ENCODE results near the gene TST.

- no peak for TF ChIP-seq CTCF (IDR thresholded peaks at IDR 0.05; ENCODE audit: low read length)
- TF ChIP-seq EZH2 (optimal IDR thresholded peaks at IDR 0.05; ENCODE audit: low read depth, low read length): no peak
- no peak for TF ChIP-seq EZH2phosphoT487 (IDR thresholded peaks at IDR 0.05; ENCODE audit: low read length)
Measured at GRCh38 chr22:36963302-36963701, 55.9 kb downstream of the TST start.
